Vagina (tissue), 2 donors: ENCODE measurements around the gene ZNF853.

Source experiments
- POLR2A ChIP-seq, 2 donors: fragments of 450-650 bp; IDR thresholded peaks; one replicate each; pipeline ENCODE4 v1.6.1; 2017; ENCODE audit warnings: antibody characterized with exemption in 2 of 2, mild to moderate bottlenecking in 2 of 2, moderate library complexity in 2 of 2
- POLR2AphosphoS5 ChIP-seq, 2 donors: sonication (generic); formaldehyde crosslinking; IDR thresholded peaks; one replicate each; pipeline ENCODE4 v1.9.0; 2017; ENCODE audit warnings: antibody characterized with exemption in 2 of 2, mild to moderate bottlenecking in 2 of 2, low read depth in 1 of 2; ENCODE audit not compliant: insufficient read depth in 1 of 2
- TF ChIP-seq, protein P1 (sequence below), 3 experiments: fragments of 450-650 bp in 2 of 3; fragments of 200-600 bp in 1 of 3; sonication (generic) in 1 of 3; IDR thresholded peaks; one replicate each; pipeline ENCODE4 v1.5.1; 2017 to 2019; ENCODE audit warnings: antibody characterized with exemption in 3 of 3, mild to moderate bottlenecking in 2 of 3, moderate library complexity in 2 of 3

DNA sequence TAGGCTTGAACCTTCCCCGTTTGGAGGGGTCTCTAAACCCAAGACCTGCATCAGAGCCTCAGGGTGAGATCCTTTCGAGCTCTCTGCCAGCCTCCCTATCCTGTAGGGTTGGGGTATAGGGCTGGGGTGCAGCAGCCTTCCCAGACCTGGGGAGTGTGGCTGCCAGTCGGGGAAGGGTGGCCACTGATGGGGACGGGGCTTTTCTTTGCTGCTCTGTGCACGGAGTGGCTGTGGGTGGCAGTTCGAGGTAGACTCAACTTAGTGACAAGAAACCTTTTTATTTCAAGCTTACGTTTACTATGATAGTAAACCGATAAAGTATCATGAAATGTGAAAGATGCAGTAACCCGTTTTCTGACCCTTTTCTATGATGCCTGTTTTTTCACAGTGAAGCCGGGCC, 34.7 kb downstream of the ZNF853 start:
- TF ChIP-seq POLR2AphosphoS5 (IDR thresholded peaks at IDR 0.05; ENCODE audit: insufficient read depth in 1 of 2, low read depth in 1 of 2) (no peak), POLR2A (IDR thresholded peaks at IDR 0.05) (no peak)
- TF ChIP-seq, protein P1, sequence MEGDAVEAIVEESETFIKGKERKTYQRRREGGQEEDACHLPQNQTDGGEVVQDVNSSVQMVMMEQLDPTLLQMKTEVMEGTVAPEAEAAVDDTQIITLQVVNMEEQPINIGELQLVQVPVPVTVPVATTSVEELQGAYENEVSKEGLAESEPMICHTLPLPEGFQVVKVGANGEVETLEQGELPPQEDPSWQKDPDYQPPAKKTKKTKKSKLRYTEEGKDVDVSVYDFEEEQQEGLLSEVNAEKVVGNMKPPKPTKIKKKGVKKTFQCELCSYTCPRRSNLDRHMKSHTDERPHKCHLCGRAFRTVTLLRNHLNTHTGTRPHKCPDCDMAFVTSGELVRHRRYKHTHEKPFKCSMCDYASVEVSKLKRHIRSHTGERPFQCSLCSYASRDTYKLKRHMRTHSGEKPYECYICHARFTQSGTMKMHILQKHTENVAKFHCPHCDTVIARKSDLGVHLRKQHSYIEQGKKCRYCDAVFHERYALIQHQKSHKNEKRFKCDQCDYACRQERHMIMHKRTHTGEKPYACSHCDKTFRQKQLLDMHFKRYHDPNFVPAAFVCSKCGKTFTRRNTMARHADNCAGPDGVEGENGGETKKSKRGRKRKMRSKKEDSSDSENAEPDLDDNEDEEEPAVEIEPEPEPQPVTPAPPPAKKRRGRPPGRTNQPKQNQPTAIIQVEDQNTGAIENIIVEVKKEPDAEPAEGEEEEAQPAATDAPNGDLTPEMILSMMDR (IDR thresholded peaks at IDR 0.05), result no peak
